H1 (cell line): Measurements from ENCODE around the gene MMS19. TPM values are rescaled to one million over a fixed set of nuclear protein-coding genes. Genes with fewer than 3 reads are reported as not detected.
A peak's percentile ranks its signal among the peaks of the same experiment; 100 is the strongest.

ENCODE experiments used
- CTCF ChIA-PET: fragments of 300-600 bp; sonication (Branson Sonifier 250); formaldehyde crosslinking; loops from one replicate; lab custom pipeline; 2021; ENCODE audit not compliant: partially characterized antibody; lab: Charles Lee
- POLR2A ChIA-PET: fragments of 300-600 bp; sonication (Branson Sonifier 250); formaldehyde crosslinking; loops from one replicate; lab custom pipeline; 2021; ENCODE audit warnings: inconsistent platforms; ENCODE audit not compliant: partially characterized antibody; lab: Charles Lee
- DNase-seq, 2 experiments: peaks; one replicate each; pipeline versions ENCODE4 v3.0.0 to v3.0.0-alpha.2; 2010 to 2022; ENCODE audit warnings: low spot score in 2 of 2, low read depth in 1 of 2, mixed read lengths in 1 of 2
- FAIRE-seq: peaks from 2 replicates; lab custom pipeline; 2011; peaks lifted over from hg19 to GRCh38; lab: Jason Lieb, UNC
- H2AFZ ChIP-seq: 2 replicates; pipeline ENCODE4 v1.8.1; 2012; ENCODE audit warnings: low read length, inconsistent platforms
- H2AK5ac ChIP-seq: 2 replicates; pipeline ENCODE4 v1.6.1; 2013; ENCODE audit warnings: low read depth, low read length
- H2BK120ac ChIP-seq: replicated peaks from 2 replicates; pipeline ENCODE3; 2013; ENCODE audit warnings: low read depth, low read length, inconsistent platforms
- H2BK12ac ChIP-seq: 2 replicates; pipeline ENCODE4 v1.6.1; 2013; ENCODE audit warnings: low read depth, low read length
- H2BK15ac ChIP-seq: 2 replicates; pipeline ENCODE4 v1.6.1; 2013; ENCODE audit warnings: low read length
- H2BK20ac ChIP-seq: 2 replicates; pipeline ENCODE4 v1.6.1; 2013; ENCODE audit warnings: low read length
- H2BK5ac ChIP-seq: 2 replicates; pipeline ENCODE4 v1.6.1; 2013; ENCODE audit warnings: low read depth, low read length
- H3K14ac ChIP-seq: 2 replicates; pipeline ENCODE4 v1.6.1; 2013; ENCODE audit warnings: inconsistent platforms; ENCODE audit not compliant: insufficient read length
- H3K18ac ChIP-seq: 2 replicates; pipeline ENCODE4 v1.6.1; 2013; ENCODE audit warnings: low read length; ENCODE audit errors: extremely low read depth
- H3K23ac ChIP-seq: 2 replicates; pipeline ENCODE4 v1.6.1; 2013; ENCODE audit warnings: inconsistent platforms; ENCODE audit not compliant: insufficient read length
- H3K23me2 ChIP-seq: 2 replicates; pipeline ENCODE4 v1.6.1; 2013; ENCODE audit warnings: low read depth, low read length
- H3K27ac ChIP-seq: 2 replicates; pipeline ENCODE4 v1.6.1; 2011; ENCODE audit warnings: low read depth, low read length, inconsistent platforms
- H3K27me3 ChIP-seq, 4 experiments: replicated peaks in 1 of 4; 1 replicate in 1 of 4; 2 replicates in 3 of 4; pipeline versions ENCODE4 v1.6.1 to v1.8.1; 2011 to 2013; ENCODE audit warnings: low read length in 3 of 4, mild to moderate bottlenecking in 3 of 4, inconsistent platforms in 2 of 4, mixed read lengths in 2 of 4, moderate library complexity in 1 of 4; ENCODE audit not compliant: control insufficient read depth in 3 of 4, insufficient read depth in 3 of 4; ENCODE audit errors: extremely low read depth in 1 of 4
- H3K36me3 ChIP-seq, 4 experiments: 2 replicates each; pipeline versions ENCODE4 v1.6.1 to v1.8.1; 2011 to 2013; ENCODE audit warnings: mild to moderate bottlenecking in 4 of 4, low read length in 3 of 4, moderate library complexity in 2 of 4, control low read depth in 1 of 4, inconsistent platforms in 1 of 4; ENCODE audit not compliant: insufficient read depth in 4 of 4, control insufficient read depth in 2 of 4
- H3K4ac ChIP-seq: replicated peaks from 2 replicates; pipeline ENCODE3; 2013; ENCODE audit warnings: low read length, low read depth, mixed read lengths, inconsistent platforms; ENCODE audit not compliant: insufficient read length
- H3K4me1 ChIP-seq, 4 experiments: replicated peaks in 1 of 4; 1 replicate in 1 of 4; 2 replicates in 3 of 4; pipeline versions ENCODE4 v1.6.1 to v1.8.1; 2011 to 2013; ENCODE audit warnings: low read length in 3 of 4, inconsistent platforms in 2 of 4, mixed read lengths in 1 of 4; ENCODE audit not compliant: insufficient read depth in 4 of 4, control insufficient read depth in 3 of 4
- H3K4me2 ChIP-seq, 2 experiments: 2 replicates each; pipeline versions ENCODE4 v1.6.1 to v1.8.1; 2011 to 2013; ENCODE audit warnings: low read depth in 2 of 2, low read length in 2 of 2, control low read depth in 1 of 2, inconsistent platforms in 1 of 2, mild to moderate bottlenecking in 1 of 2; ENCODE audit not compliant: insufficient read depth in 1 of 2
- H3K4me3 ChIP-seq, 4 experiments: fragments of 200-600, 300-600 bp in 1 of 4; sonication (generic), shearing (Covaris generic), sonication (Bioruptor Twin) in 1 of 4; 2 replicates each; pipeline versions ENCODE4 v1.5.1 to v1.8.1; 2011 to 2016; ENCODE audit warnings: low read length in 4 of 4, low read depth in 3 of 4, control low read depth in 2 of 4, inconsistent platforms in 2 of 4, mild to moderate bottlenecking in 2 of 4, mixed read lengths in 1 of 4, moderate library complexity in 1 of 4; ENCODE audit not compliant: insufficient read depth in 2 of 4; ENCODE audit errors: extremely low read depth in 1 of 4
- H3K56ac ChIP-seq: replicated peaks from 2 replicates; pipeline ENCODE3; 2013; ENCODE audit warnings: low read depth, mild to moderate bottlenecking, mixed read lengths, low read length, inconsistent platforms; ENCODE audit not compliant: insufficient read length
- H3K79me1 ChIP-seq: 2 replicates; pipeline ENCODE4 v1.6.1; 2013; ENCODE audit warnings: low read depth, low read length, control low read depth
- H3K79me2 ChIP-seq, 2 experiments: 2 replicates each; pipeline versions ENCODE4 v1.6.1 to v1.8.1; 2012 to 2013; ENCODE audit warnings: low read length in 2 of 2, mild to moderate bottlenecking in 2 of 2, inconsistent platforms in 1 of 2; ENCODE audit not compliant: insufficient read depth in 2 of 2, control insufficient read depth in 1 of 2
- H3K9ac ChIP-seq, 4 experiments: replicated peaks in 1 of 4; 1 replicate in 1 of 4; 2 replicates in 3 of 4; pipeline versions ENCODE4 v1.6.1 to v1.8.1; 2011 to 2013; ENCODE audit warnings: low read depth in 3 of 4, low read length in 3 of 4, control low read depth in 2 of 4, mild to moderate bottlenecking in 2 of 4, moderate library complexity in 2 of 4, inconsistent platforms in 1 of 4; ENCODE audit errors: extremely low read depth in 1 of 4
- H3K9me3 ChIP-seq, 2 experiments: 2 replicates each; pipeline versions ENCODE4 v1.6.1 to v1.8.1; 2012 to 2013; ENCODE audit warnings: mild to moderate bottlenecking in 2 of 2, moderate library complexity in 2 of 2, control low read depth in 1 of 2, inconsistent platforms in 1 of 2, low read depth in 1 of 2, low read length in 1 of 2, mixed read lengths in 1 of 2; ENCODE audit not compliant: insufficient read depth in 2 of 2
- H4K20me1 ChIP-seq, 2 experiments: replicated peaks in 1 of 2; 2 replicates each; pipeline versions ENCODE3 to v1.8.1; 2011 to 2013; ENCODE audit warnings: inconsistent platforms in 2 of 2, low read length in 2 of 2, mild to moderate bottlenecking in 1 of 2; ENCODE audit not compliant: insufficient read depth in 2 of 2, control insufficient read depth in 1 of 2
- H4K5ac ChIP-seq: 2 replicates; pipeline ENCODE4 v1.6.1; 2013; ENCODE audit warnings: low read length, low read depth, mixed read lengths, inconsistent platforms; ENCODE audit not compliant: insufficient read length
- H4K8ac ChIP-seq: 2 replicates; pipeline ENCODE4 v1.8.0; 2013; ENCODE audit warnings: mild to moderate bottlenecking, moderate library complexity, low read length, inconsistent platforms; ENCODE audit not compliant: insufficient read depth; ENCODE audit errors: extremely low read depth
- H4K91ac ChIP-seq: replicated peaks from 2 replicates; pipeline ENCODE3; 2013; ENCODE audit warnings: low read length, mixed read lengths, inconsistent platforms; ENCODE audit not compliant: insufficient read length
- ATF3 ChIP-seq: IDR thresholded peaks from 2 replicates; pipeline ENCODE4 v1.6.1; 2011; ENCODE audit warnings: low read depth, mild to moderate bottlenecking, low read length; ENCODE audit not compliant: insufficient read depth
- PHF8 ChIP-seq: fragments of 200-600 bp; sonication (generic); conservative IDR thresholded peaks from 2 replicates; pipeline ENCODE4 v1.7.1; 2012; ENCODE audit warnings: low read depth, mild to moderate bottlenecking, inconsistent platforms, low read length, moderate library complexity
- RFX5 ChIP-seq: IDR thresholded peaks from 2 replicates; pipeline ENCODE4 v1.6.1; 2011; ENCODE audit warnings: low read depth, low read length, improper control_type of control experiment, borderline replicate concordance
- RXRA ChIP-seq: IDR thresholded peaks from 2 replicates; pipeline ENCODE4 v1.6.1; 2011; ENCODE audit warnings: low read depth, mild to moderate bottlenecking, low read length, moderate library complexity; ENCODE audit not compliant: insufficient read depth
- WGBS, 2 experiments: shearing (Covaris generic) in 1 of 2; methylation state at CpG; one replicate each; pipeline versions ENCODE4 v1.1.6 to v1.1.7; 2013 to 2015; ENCODE audit warnings: low lambda C conversion rate in 2 of 2, mixed read lengths in 2 of 2, inconsistent platforms in 1 of 2, low coverage in 1 of 2, missing lambda C conversion rate in 1 of 2; ENCODE audit not compliant: insufficient replicate concordance in 2 of 2, insufficient coverage in 1 of 2, insufficient read length in 1 of 2; ENCODE audit errors: extremely low coverage in 1 of 2, missing lambda C conversion rate in 1 of 2; 5-methylcytosine and 5-hydroxymethylcytosine counted together
- polyA plus RNA-seq, 7 experiments: library from polyadenylated mRNA; depleted of rRNA in 3 of 7; stranded (reverse) in 5 of 7; unstranded in 2 of 7; fragments of >200 nt in 5 of 7; fragments of 200-250 nt in 2 of 7; gene quantifications; 1 replicate in 5 of 7; 2 replicates in 1 of 7; 4 replicates in 1 of 7; pipeline versions ENCODE4 v1.2.1 to v1.2.3, GENCODE V29; 2011 to 2013; ENCODE audit warnings: missing spikeins in 2 of 7, mixed read lengths in 2 of 7
- total RNA-seq: library from RNA; stranded (reverse); fragmentation: NEBNext Ultra II Directional; extraction: Animal tissue kit (Norgen Biotek cat#: 25700); gene quantifications from 2 replicates; pipeline ENCODE4 v1.2.1, GENCODE V29; 2021

Gene MMS19
- total and polyA plus RNA-seq, 2 of the 8 experiments (the other 6 are each of a cell fraction or from before 2014, with no cell fraction given) = 130 to 221 TPM

- no peaks in the 10 kb centered on the region for H3K36me3 ChIP-seq
- H3K23ac ChIP-seq = no peak overlapping the region
- H2BK5ac ChIP-seq = no peak overlapping the region
- no peak for FAIRE-seq
- H2BK20ac ChIP-seq = no peak overlapping the region
- no peak overlapping the region for H3K14ac ChIP-seq
- peaks cover 16 to 23% (median 17%) of the 10 kb centered on the region in 4 experiments for H3K4me1 ChIP-seq
- ChIA-PET POLR2A (no interaction called here), CTCF (interaction anchor here (1.2 to 15.4 kb wide), 3 partner anchors 12 to 33 kb away, joined by 4 to 388 read pairs (median 169); partner anchors contain the start of gene ANKRD2)
- H3K79me1 ChIP-seq = peaks cover 3% of the 10 kb centered on the region
- H2BK15ac ChIP-seq = peak overlapping the region; percentile 48; the same call in 1 of the 2 replicates
- H4K8ac ChIP-seq = no peak overlapping the region
- H2AFZ ChIP-seq = no peak overlapping the region
- no peak overlapping the region for H2AK5ac ChIP-seq
- H4K91ac ChIP-seq = no peak overlapping the region
- H3K4me3 ChIP-seq = no peak overlapping the region
- H4K20me1 ChIP-seq = no peaks in the 10 kb centered on the region
- WGBS, 2 experiments = 92% methylated on average over 4 of the region's 4 CpGs; no CpG with 5 or more reads in 1 of the 2 experiments
- no peaks in the 10 kb centered on the region for H3K9me3 ChIP-seq
- DNase-seq = no peak
- H3K9ac ChIP-seq = no peak overlapping the region; a peak in 1 of 7 replicates
- H2BK12ac ChIP-seq = no peak overlapping the region
- no peak overlapping the region for H3K4me2 ChIP-seq
- no peaks in the 10 kb centered on the region for H3K27me3 ChIP-seq
- H3K23me2 ChIP-seq = no peaks in the 10 kb centered on the region
- no peak overlapping the region for H4K5ac ChIP-seq
- no peaks in the 10 kb centered on the region for H3K79me2 ChIP-seq
- H3K18ac ChIP-seq = no peak overlapping the region
- no peak overlapping the region for H3K27ac ChIP-seq
- no peak overlapping the region for H3K4ac ChIP-seq
- no peak overlapping the region for H3K56ac ChIP-seq
- H2BK120ac ChIP-seq = no peak overlapping the region
- TF ChIP-seq PHF8 = no peak
- no peak for TF ChIP-seq RXRA
- TF ChIP-seq RFX5 = no peak
- no peak for TF ChIP-seq ATF3
Observed at GRCh38 chr10:97547962-97548361, 49.7 kb upstream of the MMS19 start.
